Liver (tissue), 9 donors: ENCODE results near the gene DEDD2. TPM values are rescaled to one million over a fixed set of nuclear protein-coding genes. Genes with fewer than 3 reads are reported as not detected.

ENCODE experiments used
- DNase-seq: peaks from one replicate; pipeline ENCODE4 v3.0.0-alpha.2; 2017; ENCODE audit warnings: low spot score
- H3K27ac ChIP-seq, 2 donors: one replicate each; pipeline ENCODE4 v1.7.0; 2013; ENCODE audit warnings: inconsistent platforms in 2 of 2, low read length in 2 of 2, control low read depth in 1 of 2, low read depth in 1 of 2, mild to moderate bottlenecking in 1 of 2
- H3K27me3 ChIP-seq, 4 donors: one replicate each; pipeline versions ENCODE4 v1.6.1 to v1.7.0; 2013; ENCODE audit warnings: low read length in 3 of 4, inconsistent platforms in 1 of 4, mild to moderate bottlenecking in 1 of 4, moderate library complexity in 1 of 4; ENCODE audit not compliant: control insufficient read depth in 4 of 4, insufficient read depth in 4 of 4
- H3K36me3 ChIP-seq, 4 donors: one replicate each; pipeline versions ENCODE4 v1.6.1 to v1.7.0; 2013; ENCODE audit warnings: low read length in 3 of 4, mild to moderate bottlenecking in 3 of 4, low read depth in 1 of 4, moderate library complexity in 1 of 4; ENCODE audit not compliant: control insufficient read depth in 4 of 4, insufficient read depth in 3 of 4
- H3K4me1 ChIP-seq, 4 donors: one replicate each; pipeline versions ENCODE4 v1.6.1 to v1.7.0; 2013; ENCODE audit warnings: low read length in 3 of 4, mild to moderate bottlenecking in 3 of 4, moderate library complexity in 1 of 4; ENCODE audit not compliant: control insufficient read depth in 4 of 4, insufficient read depth in 4 of 4
- H3K4me3 ChIP-seq, 3 donors: one replicate each; pipeline versions ENCODE4 v1.6.1 to v1.7.0; 2013; ENCODE audit warnings: low read length in 3 of 3, control low read depth in 1 of 3, low read depth in 1 of 3, mild to moderate bottlenecking in 1 of 3
- H3K9ac ChIP-seq, 2 donors: one replicate each; pipeline ENCODE4 v1.7.0; 2013; ENCODE audit warnings: low read length in 2 of 2, mild to moderate bottlenecking in 2 of 2, moderate library complexity in 2 of 2, control low read depth in 1 of 2, low read depth in 1 of 2
- H3K9me3 ChIP-seq, 4 donors: one replicate each; pipeline versions ENCODE4 v1.6.1 to v1.7.0; 2013; ENCODE audit warnings: low read length in 3 of 4; ENCODE audit not compliant: control insufficient read depth in 4 of 4
- ATF3 ChIP-seq: IDR thresholded peaks from 2 replicates; pipeline ENCODE4 v1.6.1; 2016; ENCODE audit warnings: antibody characterized with exemption
- CTCF ChIP-seq: fragments of 150-350 bp; IDR thresholded peaks from 2 replicates; pipeline ENCODE4 v1.5.1; 2017; ENCODE audit warnings: improper control_type of control experiment, low read depth, low read length; ENCODE audit not compliant: missing input control
- EGR1 ChIP-seq, 2 donors: IDR thresholded peaks; 2 replicates each; pipeline ENCODE4 v1.6.1; 2016 to 2018; ENCODE audit warnings: antibody characterized with exemption in 2 of 2, low read depth in 2 of 2
- FOXA1 ChIP-seq: IDR thresholded peaks from 2 replicates; pipeline ENCODE4 v1.6.1; 2016; ENCODE audit warnings: antibody characterized with exemption
- GABPA ChIP-seq, 2 donors: IDR thresholded peaks in 1 of 2; conservative IDR thresholded peaks in 1 of 2; 2 replicates each; pipeline ENCODE4 v1.6.1; 2016; ENCODE audit warnings: antibody characterized with exemption in 2 of 2, mild to moderate bottlenecking in 1 of 2, moderate library complexity in 1 of 2
- HNF4A ChIP-seq, 2 donors: conservative IDR thresholded peaks; 2 replicates each; pipeline ENCODE4 v1.6.1; 2016; ENCODE audit warnings: antibody characterized with exemption in 2 of 2, mild to moderate bottlenecking in 2 of 2
- HNF4G ChIP-seq: IDR thresholded peaks from 2 replicates; pipeline ENCODE4 v1.6.1; 2016; ENCODE audit warnings: antibody characterized with exemption
- JUND ChIP-seq, 2 donors: IDR thresholded peaks; 2 replicates each; pipeline ENCODE4 v1.6.1; 2016; ENCODE audit warnings: antibody characterized with exemption in 2 of 2
- NR2F2 ChIP-seq: IDR thresholded peaks from 2 replicates; pipeline ENCODE4 v1.6.1; 2016; ENCODE audit warnings: antibody characterized with exemption
- RAD21 ChIP-seq, 2 donors: IDR thresholded peaks; 2 replicates each; pipeline ENCODE4 v1.6.1; 2016; ENCODE audit warnings: antibody characterized with exemption in 2 of 2, mild to moderate bottlenecking in 2 of 2
- SP1 ChIP-seq: IDR thresholded peaks from 2 replicates; pipeline ENCODE4 v1.6.1; 2018; ENCODE audit warnings: antibody characterized with exemption, mild to moderate bottlenecking
- TAF1 ChIP-seq: conservative IDR thresholded peaks from 2 replicates; pipeline ENCODE4 v1.6.1; 2016; ENCODE audit warnings: antibody characterized with exemption, mild to moderate bottlenecking
- YY1 ChIP-seq: IDR thresholded peaks from 2 replicates; pipeline ENCODE4 v1.6.1; 2016; ENCODE audit warnings: antibody characterized with exemption, mild to moderate bottlenecking
- WGBS: extraction: QIAGEN DNeasy Blood & Tissue Kit; methylation state at CpG from one replicate; pipeline ENCODE4 v1.1.7; 2013; 5-methylcytosine and 5-hydroxymethylcytosine counted together
- polyA plus RNA-seq, 2 donors: library from polyadenylated mRNA; stranded (reverse) in 1 of 2; unstranded in 1 of 2; fragments of 200-250 nt in 1 of 2; fragments of >200 nt in 1 of 2; fragmentation: Nextera tagmentation in 1 of 2; extraction: Ambion mirVana in 1 of 2; gene quantifications; one replicate each; pipeline versions ENCODE4 v1.2.1 to v1.2.3, GENCODE V29; 2013 to 2015
- total RNA-seq, 2 donors: library from RNA; depleted of rRNA; stranded (reverse); fragments of >200 nt; gene quantifications; one replicate each; pipeline ENCODE4 v1.2.3, GENCODE V29; 2014
- TF ChIP-seq, protein P1 (sequence below): IDR thresholded peaks from 2 replicates; pipeline ENCODE4 v1.6.1; 2016; ENCODE audit warnings: antibody characterized with exemption, mild to moderate bottlenecking
- donor health status: healthy.
- donor health status: healthy.
- donor health status: healthy.
- donor health status: healthy.
- donor health status: healthy.

Gene DEDD2
- total and polyA plus RNA-seq, 4 donors = 9.6 to 47.1 (median 16.4) TPM

- H3K27me3 ChIP-seq = no peaks in the 10 kb centered on the region
- H3K4me3 ChIP-seq = peak overlapping the region; percentile 88 to 93 (median 92)
- H3K9me3 ChIP-seq = no peaks in the 10 kb centered on the region
- H3K4me1 ChIP-seq = peaks cover 1 to 31% (median 16%) of the 10 kb centered on the region in 4 donors
- under 1% methylated on average over 49 of the region's 49 CpGs for WGBS
- peaks cover 0 to 3% (median 0%) of the 10 kb centered on the region in 4 donors for H3K36me3 ChIP-seq
- DNase-seq = no peak
- TF ChIP-seq TAF1 (no peak), HNF4A (conservative IDR thresholded peaks at IDR 0.05) (no peak), NR2F2 (no peak), JUND (IDR thresholded peaks at IDR 0.05) (no peak), CTCF (no peak), YY1 (no peak), EGR1 (IDR thresholded peaks at IDR 0.05; ENCODE audit: low read depth in 2 of 2) (no peak), FOXA1 (no peak), ATF3 (no peak), GABPA (IDR thresholded peaks at IDR 0.05 in 1 of 2, conservative IDR thresholded peaks at IDR 0.05 in 1 of 2) (no peak), SP1 (no peak), HNF4G (no peak)
- TF ChIP-seq, protein P1, sequence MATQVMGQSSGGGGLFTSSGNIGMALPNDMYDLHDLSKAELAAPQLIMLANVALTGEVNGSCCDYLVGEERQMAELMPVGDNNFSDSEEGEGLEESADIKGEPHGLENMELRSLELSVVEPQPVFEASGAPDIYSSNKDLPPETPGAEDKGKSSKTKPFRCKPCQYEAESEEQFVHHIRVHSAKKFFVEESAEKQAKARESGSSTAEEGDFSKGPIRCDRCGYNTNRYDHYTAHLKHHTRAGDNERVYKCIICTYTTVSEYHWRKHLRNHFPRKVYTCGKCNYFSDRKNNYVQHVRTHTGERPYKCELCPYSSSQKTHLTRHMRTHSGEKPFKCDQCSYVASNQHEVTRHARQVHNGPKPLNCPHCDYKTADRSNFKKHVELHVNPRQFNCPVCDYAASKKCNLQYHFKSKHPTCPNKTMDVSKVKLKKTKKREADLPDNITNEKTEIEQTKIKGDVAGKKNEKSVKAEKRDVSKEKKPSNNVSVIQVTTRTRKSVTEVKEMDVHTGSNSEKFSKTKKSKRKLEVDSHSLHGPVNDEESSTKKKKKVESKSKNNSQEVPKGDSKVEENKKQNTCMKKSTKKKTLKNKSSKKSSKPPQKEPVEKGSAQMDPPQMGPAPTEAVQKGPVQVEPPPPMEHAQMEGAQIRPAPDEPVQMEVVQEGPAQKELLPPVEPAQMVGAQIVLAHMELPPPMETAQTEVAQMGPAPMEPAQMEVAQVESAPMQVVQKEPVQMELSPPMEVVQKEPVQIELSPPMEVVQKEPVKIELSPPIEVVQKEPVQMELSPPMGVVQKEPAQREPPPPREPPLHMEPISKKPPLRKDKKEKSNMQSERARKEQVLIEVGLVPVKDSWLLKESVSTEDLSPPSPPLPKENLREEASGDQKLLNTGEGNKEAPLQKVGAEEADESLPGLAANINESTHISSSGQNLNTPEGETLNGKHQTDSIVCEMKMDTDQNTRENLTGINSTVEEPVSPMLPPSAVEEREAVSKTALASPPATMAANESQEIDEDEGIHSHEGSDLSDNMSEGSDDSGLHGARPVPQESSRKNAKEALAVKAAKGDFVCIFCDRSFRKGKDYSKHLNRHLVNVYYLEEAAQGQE = no peak
- H3K9ac ChIP-seq = peak overlapping the region; percentile 83 to 97
- H3K27ac ChIP-seq = peak overlapping the region in 1 of 2 donors; percentile 55
These were observed 24.6 kb upstream of the DEDD2 start for GRCh38 chr19:42242069-42242511.

- no peak for DNase-seq
- H3K36me3 ChIP-seq = peaks cover 3 to 7% (median 5%) of the 10 kb centered on the region in 4 donors
- H3K27ac ChIP-seq = no peak overlapping the region
- H3K4me3 ChIP-seq = peak overlapping the region; percentile 88 to 93 (median 92)
- H3K27me3 ChIP-seq = no peaks in the 10 kb centered on the region
- no peaks in the 10 kb centered on the region for H3K9me3 ChIP-seq
- H3K9ac ChIP-seq = peak overlapping the region; percentile 83 to 97
- peaks cover 1 to 29% (median 16%) of the 10 kb centered on the region in 4 donors for H3K4me1 ChIP-seq
- TF ChIP-seq HNF4G = no peak
- TF ChIP-seq NR2F2 = no peak
- TF ChIP-seq HNF4A (conservative IDR thresholded peaks at IDR 0.05) = peak; percentile 43 to 55
- TF ChIP-seq RAD21 (IDR thresholded peaks at IDR 0.05) = no peak
- no peak for TF ChIP-seq EGR1 (IDR thresholded peaks at IDR 0.05; ENCODE audit: low read depth in 2 of 2)
- TF ChIP-seq ATF3 = no peak
- WGBS = 96% methylated on average over 3 of the region's 3 CpGs
These were observed 23.8 kb upstream of the DEDD2 start for GRCh38 chr19:42241279-42241678.
